ENCODE measurements around the gene FBLN1.
"Not testable (repeated sequence)": the region's sequence is repeated elsewhere in the genome, so short reads cannot be mapped to it uniquely, and the experiment has no call there.

FBLN1 gene

GRCh38 chr22:45549762-45550378 lies 47.2 kb downstream of the FBLN1 start:
- no peak for DNase-seq

- no peak for DNase-seq
These were observed 47.7 kb downstream of the FBLN1 start for GRCh38 chr22:45550416-45550815.

GRCh38 chr22:45550891-45551290 lies 48.2 kb downstream of the FBLN1 start:
- no peak for DNase-seq

GRCh38 chr22:45551310-45552016 lies 48.8 kb downstream of the FBLN1 start:
- DNase-seq, result no peak

- DNase-seq, result no peak
These were observed 49.3 kb downstream of the FBLN1 start for GRCh38 chr22:45552017-45552411.

GRCh38 chr22:45552580-45553350 lies 50.1 kb downstream of the FBLN1 start:
- DNase-seq, result peak; percentile 26

GRCh38 chr22:45553351-45554039 lies 50.8 kb downstream of the FBLN1 start:
- peak; percentile 70 for DNase-seq

- DNase-seq, result no peak
These were observed 51.3 kb downstream of the FBLN1 start for GRCh38 chr22:45554040-45554406.

- DNase-seq, result no peak
These were observed 52.2 kb downstream of the FBLN1 start for GRCh38 chr22:45554861-45555260.

- DNase-seq, result not testable (repeated sequence)
These were observed 55.2 kb downstream of the FBLN1 start for GRCh38 chr22:45557926-45558325.

- DNase-seq, result not testable (repeated sequence)
These were observed 57.4 kb downstream of the FBLN1 start for GRCh38 chr22:45560092-45560491.

GRCh38 chr22:45560761-45561160 lies 58.1 kb downstream of the FBLN1 start:
- DNase-seq, result not testable (repeated sequence)

GRCh38 chr22:45562102-45562501 lies 59.4 kb downstream of the FBLN1 start:
- no peak for DNase-seq

- no peak for DNase-seq
These were observed 60.1 kb downstream of the FBLN1 start for GRCh38 chr22:45562537-45563361.

GRCh38 chr22:45563362-45564040 lies 60.8 kb downstream of the FBLN1 start:
- no peak for DNase-seq

- no peak for DNase-seq
These were observed 61.8 kb downstream of the FBLN1 start for GRCh38 chr22:45564349-45565030.

- no peak for DNase-seq
These were observed 62.5 kb downstream of the FBLN1 start for GRCh38 chr22:45565171-45565570.

GRCh38 chr22:45565973-45566372 lies 63.3 kb downstream of the FBLN1 start:
- DNase-seq, result no peak

GRCh38 chr22:45568213-45568612 lies 65.5 kb downstream of the FBLN1 start:
- DNase-seq, result no peak

- no peak for DNase-seq
These were observed 68.4 kb downstream of the FBLN1 start for GRCh38 chr22:45571089-45571488.

- no peak for DNase-seq
These were observed 69.8 kb downstream of the FBLN1 start for GRCh38 chr22:45572444-45572843.
